NOMO-1 (cell line): Measurements from ENCODE around the gene LCE3D.

Experiments
- DNase-seq, 2 experiments: peaks; one replicate each; lab custom pipeline; 2025; ENCODE audit not compliant: unreplicated experiment in 2 of 2; lab: John Stamatoyannopoulos, UW

Gene LCE3D

GRCh38 chr1:152533327-152533938 lies 46.9 kb downstream of the LCE3D start:
- peak in 1 of 2 experiments; percentile 4 for DNase-seq
